GM19463 (cell line): ENCODE measurements around the gene IL3RA.

ENCODE experiments used
- ATAC-seq: cut with Tn5 transposase; IDR thresholded peaks from one replicate; pipeline ENCODE4 v1.9.1; 2021; ENCODE audit warnings: mild to moderate bottlenecking, moderate library complexity; ENCODE audit not compliant: unreplicated experiment

Gene IL3RA

DNA sequence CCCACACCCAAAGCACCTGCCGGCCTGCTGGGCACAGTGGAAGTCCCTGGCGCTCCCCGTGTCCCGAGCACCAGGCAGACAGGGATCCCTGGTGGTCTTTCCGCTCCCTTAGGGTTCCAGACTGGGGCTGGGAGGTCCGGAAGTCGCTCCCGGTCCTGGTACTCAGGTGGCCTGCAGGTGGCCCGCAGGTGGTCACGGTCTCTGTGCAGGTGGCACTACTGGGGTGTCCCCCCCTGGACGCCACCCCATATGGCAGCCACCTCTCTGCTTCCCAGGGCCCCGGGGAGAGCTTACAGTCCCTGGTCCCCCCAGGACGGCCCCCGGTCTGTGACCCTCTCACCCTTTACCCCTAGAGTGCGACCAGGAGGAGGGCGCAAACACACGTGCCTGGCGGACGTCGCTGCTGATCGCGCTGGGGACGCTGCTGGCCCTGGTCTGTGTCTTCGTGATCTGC is 41.7 kb downstream of the IL3RA start:
- ATAC-seq = no peak

DNA sequence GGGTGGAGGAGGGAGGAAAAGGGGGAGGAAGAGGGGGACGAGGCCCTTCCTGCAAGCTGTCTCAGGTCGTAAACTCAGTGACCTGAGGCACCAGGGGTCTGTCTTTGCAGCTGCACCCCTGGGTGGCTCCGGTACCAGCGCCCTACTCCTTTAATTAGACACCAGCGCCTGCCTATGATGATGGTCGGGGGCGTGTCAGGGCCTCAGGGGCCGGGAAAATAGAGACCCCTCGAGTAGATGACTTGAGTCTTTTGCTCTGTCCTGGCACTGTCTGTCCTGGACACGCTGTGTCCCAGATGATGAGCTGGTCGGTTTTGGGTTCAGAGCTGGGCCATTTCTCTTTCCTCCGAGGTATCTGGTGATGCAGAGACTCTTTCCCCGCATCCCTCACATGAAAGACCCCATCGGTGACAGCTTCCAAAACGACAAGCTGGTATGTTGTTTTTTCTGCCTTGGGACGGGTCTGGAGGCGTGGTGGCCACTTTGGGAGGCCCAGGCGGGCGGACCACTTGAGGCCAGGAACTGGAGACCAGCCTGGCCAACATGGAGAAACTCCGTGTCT is 44.2 kb downstream of the IL3RA start:
- no peak for ATAC-seq

DNA sequence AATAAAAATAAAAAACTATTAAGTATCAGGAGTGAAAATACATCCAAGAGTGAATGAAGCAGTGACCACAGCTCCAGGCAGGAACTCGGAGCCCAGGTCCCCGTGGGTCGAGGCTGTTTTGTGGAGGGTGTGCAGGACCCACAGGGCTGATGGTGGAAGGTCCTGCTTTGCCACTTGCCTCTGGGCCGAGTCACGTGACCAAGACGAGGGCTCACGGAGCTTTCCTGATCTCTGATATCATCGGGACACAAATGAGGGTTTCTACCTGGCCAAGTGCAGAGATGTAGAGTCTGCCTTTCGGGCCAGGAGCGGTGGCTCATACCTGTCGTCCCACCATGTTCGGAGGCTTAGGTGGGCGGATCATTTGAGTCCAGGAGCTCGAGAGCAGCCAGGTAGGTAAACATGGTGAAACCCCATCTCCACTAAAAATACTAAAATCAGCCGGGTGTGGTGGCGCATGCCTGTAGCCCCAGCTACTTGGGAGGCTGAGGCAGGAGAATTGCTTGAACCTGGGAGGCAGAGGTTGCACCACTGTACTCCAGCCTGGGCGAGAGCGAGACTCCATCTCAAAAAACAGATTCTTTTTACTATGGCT is 48.2 kb downstream of the IL3RA start:
- ATAC-seq = no peak

DNA sequence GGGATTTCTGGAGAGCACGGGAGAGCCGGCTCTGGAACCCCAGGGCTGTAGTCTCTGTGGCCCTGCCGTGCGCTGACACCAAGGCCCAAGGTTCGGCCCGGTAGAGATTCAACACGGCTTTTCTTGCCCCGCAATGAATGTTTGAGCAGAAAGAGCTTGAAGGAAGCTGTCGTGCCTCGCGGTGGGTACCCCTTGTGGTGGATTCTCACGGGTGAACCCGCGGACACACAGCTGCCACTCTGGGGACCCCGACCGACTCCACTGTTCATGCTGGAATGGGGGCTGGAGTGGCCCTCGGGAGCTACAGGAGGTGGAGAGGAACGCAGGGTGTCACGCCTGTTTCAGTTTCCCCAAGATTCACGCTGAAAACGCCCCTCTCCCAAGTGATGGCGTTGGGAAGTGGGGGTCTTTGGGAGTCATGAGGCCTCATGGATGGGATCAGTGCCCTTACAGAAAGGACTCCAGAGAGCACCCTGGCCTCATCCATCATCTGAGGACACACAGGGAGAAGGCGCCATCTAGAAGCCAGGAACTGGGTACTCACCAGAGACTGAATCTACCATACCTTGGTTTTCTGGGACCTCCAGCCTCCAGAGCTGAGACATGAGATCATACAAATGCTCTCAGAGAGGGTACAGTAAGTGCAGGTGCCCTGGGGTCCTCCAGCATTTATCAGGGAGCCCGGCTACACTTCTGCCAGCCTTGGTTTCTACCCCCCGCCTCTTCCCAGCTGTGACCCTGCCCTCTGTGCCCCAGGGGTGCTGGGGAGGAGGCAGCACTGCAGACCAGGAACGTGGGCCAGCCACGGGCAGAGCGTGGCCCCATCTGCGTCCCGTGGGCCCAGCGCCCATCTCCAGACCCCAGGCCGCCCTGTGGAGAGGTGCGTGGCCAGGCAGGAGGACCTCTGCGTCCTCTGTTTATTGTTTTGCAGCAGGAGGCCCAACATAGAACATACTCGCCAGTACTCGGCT is 49.0 kb downstream of the IL3RA start:
- ATAC-seq = no peak

DNA sequence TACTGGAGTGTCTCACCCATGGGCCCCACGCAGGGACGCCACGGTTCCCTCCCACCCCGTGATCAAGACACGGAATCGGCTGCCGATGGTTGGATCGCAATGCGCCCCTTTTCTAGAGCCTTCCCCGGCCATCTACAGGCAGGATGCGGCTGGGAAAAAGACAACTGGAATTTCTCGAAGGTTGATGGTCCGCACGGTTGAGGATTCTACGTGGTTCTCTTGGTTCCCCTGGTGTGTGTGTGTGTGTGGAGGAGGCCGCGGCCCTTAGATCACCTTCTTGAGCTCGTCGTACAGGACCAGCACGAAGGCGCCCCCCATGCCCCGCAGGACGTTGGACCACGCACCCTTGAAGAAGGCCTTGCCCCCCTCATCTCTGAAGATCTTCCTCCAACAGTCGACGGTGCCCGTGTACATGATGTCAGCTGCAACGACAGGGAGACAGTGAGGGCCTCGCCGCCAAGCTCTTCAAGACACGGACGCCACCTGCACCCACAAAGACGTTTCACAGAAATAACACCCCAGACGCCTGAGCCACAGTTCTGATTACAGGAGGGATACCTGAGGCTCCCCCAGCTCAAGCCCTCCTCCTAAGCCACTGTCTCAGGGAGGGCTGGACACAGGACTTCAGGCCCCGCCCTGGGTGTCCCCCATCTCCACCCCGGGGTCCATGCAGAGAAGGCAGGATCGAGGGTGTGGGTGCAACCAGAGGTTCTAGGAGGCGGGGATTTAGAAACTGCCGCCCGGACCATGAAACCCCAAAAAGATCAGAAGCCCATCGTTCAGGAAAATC is 49.9 kb downstream of the IL3RA start:
- no peak for ATAC-seq

DNA sequence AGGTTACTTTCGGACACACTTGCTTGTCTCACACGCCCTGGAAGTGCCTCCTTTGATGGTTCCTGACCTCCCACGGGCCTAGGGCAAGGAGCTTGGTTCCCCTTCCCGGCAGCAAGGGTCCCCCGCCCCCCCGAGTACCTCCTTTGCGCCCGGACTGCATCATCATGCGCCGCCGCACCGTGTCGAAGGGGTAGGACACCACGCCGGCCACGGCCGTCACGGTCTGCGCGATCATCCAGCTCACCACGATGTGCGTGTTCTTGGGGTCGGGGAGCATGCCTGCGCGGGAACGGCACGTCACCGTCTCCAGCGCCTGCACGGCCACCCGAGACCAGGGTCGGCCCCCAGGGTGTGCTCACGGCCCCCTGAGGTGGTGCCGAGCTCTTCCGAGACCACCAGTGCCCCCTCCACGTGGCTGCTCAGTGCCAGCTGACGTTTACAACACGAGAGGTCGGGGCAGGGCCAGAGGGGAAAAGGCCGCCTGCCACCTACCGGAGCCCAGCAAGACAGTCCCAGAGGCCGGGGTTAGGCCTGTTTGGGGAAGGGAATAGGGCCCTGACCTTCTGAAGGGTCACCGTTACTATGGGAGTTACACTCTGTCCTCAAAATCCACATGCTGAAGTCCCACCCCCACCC is 50.7 kb downstream of the IL3RA start:
- no peak for ATAC-seq

DNA sequence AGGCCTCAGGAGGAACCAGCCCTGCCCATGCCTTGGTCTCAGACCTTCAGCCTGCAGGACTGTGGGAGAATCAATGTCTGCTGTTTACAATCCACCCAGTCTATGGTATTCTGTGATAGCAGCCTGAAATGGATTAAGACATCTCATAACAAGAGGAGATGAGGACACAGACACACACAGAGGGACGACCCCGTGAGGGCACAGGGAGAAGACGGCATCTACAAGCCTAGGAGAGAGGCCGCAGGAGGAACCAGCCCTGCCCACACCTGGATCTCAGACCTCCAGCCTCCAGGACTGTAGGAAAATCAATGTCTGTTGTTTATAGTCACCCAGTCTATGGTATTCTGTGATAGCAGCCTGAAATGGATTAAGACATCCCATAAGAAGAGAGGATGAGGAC is 52.1 kb downstream of the IL3RA start:
- ATAC-seq = no peak

DNA sequence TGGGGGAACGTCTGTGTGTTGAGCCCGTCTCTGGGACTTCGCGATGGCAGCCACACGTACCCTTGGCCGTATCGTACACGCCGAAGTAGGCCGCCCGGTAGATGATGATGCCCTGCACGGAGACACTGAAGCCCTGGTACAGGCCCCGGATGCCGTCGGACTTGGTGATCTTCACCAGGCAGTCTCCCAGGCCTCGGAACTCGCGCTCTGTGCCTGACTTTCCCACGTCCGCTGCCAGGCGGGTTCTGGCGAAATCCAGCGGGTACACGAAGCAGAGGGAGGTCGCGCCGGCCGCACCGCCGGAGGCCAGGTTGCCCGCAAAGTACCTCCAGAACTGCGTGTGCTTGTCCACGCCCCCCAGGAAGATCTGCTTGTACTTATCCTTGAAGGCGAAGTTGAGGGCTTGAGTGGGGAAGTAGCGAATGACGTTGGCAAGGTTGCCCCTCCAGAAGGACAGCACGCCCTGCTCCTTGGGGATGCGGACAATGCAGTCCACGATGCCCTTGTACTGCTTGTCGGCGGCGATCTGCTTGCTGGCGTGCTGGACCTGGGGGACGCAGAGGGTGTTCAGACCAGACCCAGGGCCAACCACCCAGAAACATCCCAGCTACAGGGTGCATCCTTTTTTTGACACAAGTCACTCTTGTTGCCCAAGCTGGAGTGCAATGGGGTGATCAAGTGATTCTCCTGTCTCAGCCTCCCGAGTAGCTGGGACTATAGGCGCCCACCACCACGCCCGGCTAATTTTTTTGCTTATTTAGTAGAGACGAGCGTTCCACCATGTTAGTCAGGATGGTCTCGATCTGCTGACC is 52.8 kb downstream of the IL3RA start:
- ATAC-seq = no peak

DNA sequence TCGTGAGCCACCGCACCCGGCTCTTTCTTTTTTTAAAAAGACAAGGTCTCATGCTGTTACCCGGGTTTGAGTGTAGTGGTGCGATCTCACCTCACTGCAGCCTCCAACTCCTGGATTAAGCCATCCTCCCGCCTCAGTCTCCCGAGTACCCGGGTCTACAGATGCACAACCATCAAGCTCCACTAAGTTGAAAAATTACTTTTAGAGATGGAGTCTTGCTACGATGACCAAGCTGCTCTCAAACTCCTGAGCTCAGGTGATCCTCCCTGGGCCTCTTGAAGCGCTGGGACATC is 53.4 kb downstream of the IL3RA start:
- no peak for ATAC-seq

DNA sequence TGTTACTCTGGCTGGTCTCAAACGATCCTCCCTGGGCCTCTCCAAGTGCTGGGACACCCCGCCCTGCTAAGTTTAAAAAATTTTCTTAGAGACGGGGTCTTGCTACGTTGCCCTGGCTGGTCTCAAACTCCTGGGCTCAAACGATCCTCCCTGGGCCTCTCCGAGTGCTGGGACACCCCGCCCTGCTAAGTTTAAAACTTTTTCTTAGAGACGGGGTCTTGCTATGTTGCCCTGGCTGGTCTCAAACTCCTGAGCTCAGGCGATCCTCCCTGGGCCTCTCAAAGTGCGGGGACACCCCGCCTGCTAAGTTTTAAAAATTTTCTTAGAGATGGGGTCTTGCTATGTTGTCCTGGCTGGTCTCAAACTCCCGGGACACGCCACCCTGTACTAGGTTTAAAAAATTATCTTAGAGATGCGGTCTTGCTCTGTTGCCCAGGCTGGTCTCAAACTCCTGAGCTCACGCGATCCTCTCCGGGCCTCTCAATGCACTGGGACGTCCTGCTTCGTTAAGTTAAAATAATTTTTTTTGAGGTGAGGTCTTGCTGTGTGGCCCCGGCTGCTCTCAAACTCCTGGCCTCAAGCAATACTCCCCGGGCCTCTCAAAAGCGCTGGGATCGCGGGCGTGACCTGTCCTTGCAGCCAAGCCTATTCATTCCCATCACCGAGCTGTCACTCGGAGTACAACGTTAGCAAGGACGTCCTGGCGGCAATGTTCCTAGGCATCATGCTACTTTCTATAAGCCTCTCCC is 54.2 kb downstream of the IL3RA start:
- ATAC-seq = no peak

DNA sequence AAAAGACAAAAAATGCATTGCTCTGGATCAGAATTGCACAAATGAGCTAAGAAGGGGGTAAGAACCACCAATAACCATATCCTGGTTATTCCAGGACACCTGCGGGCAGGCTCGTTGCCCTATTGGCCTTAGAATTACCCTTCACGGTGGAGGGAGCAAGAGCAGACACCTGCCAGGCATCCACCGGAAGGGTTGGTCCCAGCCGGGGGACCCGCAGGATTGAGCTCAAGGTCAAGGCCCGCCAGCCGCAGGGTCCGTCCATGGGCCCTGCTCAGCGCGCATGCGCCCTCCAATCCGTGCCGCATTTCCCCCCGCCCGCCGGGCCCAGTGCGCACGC is 54.8 kb downstream of the IL3RA start:
- no peak for ATAC-seq

DNA sequence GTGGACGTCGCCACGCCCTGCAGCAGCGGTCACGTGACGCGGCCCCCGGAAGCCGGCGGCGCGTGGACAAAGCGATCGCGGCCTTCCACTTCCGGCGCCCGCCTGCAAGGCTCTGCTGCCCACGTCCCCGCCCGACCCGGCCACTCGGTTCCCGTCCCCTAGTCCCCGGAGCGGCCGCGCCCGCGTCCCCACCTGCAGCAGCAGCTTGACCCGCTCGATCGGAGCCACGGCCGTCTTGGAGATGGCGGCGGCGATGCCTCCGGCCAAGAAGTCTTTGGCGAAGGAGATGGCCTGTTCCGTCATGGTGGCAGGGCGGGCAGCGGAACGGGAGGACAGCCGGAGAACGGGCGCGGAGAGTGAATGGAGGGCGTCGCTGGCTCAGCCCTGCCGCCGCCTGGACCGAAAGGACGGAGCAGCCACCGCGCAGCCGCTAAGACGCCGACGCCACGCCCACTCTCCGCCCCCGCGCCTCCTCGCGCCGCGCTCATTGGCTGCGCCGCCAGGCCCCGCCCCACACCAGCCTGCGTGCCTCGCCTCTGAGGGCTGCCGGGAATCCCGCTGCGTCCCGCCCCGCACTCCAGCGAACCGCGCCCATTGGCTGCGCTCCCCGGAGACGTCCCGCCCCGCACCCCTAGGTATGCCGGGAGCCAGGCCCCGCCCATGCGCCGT is 55.3 kb downstream of the IL3RA start, which contains the start of gene SLC25A6:
TSS of gene SLC25A6 (minus strand) at position 407 of the 669 bp plus-strand sequence. CDS start at position 303, 104 bp downstream.
- peak; percentile 93 for ATAC-seq

DNA sequence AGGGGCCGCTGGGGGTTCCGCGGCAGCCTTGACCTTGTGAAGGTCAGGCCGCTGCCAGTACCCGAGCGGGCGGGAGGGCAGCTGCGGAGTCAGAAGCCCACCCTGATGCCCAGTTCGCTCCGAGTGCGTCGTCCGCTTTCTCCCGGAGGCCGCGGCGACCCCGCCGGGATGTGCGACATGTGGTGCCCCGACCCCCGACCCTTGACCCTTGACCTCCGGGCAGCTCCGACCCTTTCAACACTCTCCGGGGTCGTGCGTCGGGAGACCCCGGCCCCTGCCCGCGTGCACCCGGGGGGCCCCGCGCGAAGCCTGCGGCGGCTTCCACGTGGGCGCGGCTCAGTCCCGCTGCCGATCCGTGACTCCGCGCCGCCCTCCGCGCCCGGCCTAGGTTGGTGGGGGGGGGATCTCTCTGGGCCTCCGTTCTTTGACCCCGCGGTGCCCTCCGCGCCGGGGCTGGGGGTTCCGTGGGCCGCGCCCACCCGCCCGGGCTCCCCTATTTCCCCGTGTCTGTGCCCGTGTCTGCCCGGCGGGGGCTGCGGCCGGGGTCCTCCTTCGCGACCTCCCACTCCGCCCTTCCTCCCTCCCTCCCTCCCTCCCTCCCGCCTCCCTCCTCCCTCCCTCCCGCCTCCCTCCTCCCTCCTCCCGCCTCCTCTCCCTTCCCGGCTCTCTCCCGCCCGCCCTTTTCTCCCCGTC is 55.9 kb downstream of the IL3RA start:
- peak; percentile 20 for ATAC-seq

DNA sequence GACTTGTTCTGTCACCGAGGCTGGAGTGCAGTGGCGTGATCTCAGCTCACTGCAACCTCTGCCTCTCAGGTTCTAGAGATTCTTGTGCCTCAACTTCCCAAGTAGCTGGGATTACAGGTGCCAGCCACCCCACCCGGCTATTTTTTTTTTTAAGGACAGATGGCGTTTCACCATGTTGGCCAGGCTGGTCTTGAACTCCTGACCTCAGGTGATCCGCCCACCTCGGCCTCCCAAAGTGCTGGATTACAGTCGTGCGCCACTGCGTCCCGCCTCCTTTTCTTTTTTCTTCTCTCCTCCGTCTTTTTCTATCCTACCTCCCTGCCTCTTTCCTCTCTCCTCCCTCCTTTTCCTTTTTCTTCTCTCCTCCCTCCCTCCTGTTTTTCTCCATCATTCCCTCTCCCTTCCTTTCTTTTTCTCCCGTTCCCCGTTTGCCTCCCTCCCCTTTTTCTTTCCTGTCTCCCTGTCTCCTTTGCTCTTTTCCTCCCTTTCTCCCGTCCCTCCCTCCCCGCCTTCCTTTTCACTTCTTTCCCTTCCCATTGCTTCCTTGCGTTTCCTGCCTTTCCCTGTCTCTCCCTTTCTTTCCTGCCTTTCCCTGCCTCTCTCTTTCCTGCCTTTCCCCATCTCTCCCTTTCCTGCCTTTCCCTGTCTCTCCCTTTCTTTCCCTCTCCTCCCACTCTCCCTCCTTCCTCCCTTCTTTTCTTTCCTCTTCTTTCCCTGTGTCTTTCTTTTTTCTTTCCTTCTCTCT is 57.5 kb downstream of the IL3RA start:
- no peak for ATAC-seq

DNA sequence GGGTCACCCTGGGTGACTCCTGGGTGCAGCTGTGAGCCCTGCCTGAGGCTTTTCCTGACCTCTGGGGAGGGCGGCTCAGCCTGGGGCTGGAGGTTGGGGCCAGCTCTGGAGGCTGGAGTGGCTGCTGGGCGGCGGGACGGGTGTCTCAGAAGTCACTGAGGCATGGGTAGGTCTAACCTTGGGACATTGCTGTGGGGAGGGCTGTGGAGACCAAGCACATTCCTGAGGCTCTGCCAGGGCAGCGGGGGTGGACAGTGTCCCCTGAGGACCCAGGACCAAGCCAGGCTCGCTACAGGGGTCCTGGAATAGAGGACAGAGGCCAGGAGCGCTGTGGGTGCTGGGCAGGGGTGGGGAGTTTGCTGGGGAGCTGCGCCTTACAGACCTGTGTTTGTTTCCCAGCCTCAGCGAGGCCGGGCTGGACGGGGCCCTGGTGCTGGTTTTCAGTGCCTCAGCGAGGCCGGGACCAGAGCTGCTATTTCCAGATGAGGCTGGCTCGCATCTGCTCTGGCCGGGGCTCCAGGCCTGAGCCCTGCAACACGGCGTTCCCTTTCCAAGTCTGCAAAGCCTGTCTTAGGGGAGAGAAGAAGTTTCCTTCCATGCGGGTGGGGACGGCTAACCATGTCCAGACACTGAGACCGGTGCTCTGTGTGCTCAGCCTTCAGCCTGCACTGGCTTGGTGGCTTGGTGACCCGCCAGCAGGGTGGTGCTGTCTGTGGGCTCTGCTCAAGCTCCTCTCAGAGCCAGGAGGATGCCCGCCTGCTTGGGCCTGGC is 58.3 kb downstream of the IL3RA start:
- ATAC-seq = no peak

DNA sequence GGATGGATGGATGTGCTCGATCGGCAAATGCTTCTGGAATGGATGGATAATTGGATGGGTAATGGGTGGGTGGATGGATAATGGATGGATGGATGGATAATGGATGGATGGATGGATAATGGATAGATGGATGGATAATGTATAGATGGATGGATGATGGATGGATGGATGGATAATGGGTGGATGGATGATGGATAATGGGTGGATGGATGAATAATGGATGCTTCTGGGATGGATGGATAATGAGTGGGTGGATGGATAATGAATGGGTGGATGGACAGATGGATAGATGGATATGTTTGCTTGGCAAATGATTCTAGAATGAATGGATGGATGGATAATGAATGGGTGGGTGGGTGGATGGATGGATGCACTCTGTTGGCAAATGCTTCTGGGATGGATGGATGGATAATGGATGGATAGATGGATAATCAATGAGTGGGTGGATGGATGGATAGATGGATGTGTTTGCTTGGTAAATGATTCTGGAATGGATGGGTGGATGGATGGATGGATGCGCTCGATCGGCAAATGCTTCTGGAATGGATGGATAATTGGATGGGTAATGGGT is 59.1 kb downstream of the IL3RA start:
- no peak for ATAC-seq
